H9 (cell line): ENCODE measurements around the gene IRAK1. TPM values are rescaled to one million over a fixed set of nuclear protein-coding genes. Genes with fewer than 3 reads are reported as not detected.

Source experiments
- DNase-seq: peaks from one replicate; pipeline ENCODE4 v3.0.0-alpha.2; 2017
- H2AFZ ChIP-seq: one replicate; pipeline ENCODE4 v1.6.1; 2013; ENCODE audit warnings: mild to moderate bottlenecking, low read length, control low read depth, moderate library complexity
- H2AK5ac ChIP-seq: 2 replicates; pipeline ENCODE4 v1.6.1; 2013; ENCODE audit warnings: low read length, control low read depth, mixed read lengths; ENCODE audit not compliant: insufficient read length
- H2BK120ac ChIP-seq: one replicate; pipeline ENCODE4 v1.6.1; 2013; ENCODE audit warnings: low read depth, mild to moderate bottlenecking, low read length, control low read depth, inconsistent platforms; ENCODE audit not compliant: poor library complexity, severe bottlenecking
- H2BK12ac ChIP-seq: 2 replicates; pipeline ENCODE4 v1.6.1; 2013; ENCODE audit warnings: low read length, control low read depth, mixed read lengths, low read depth; ENCODE audit not compliant: insufficient read length
- H2BK15ac ChIP-seq: 2 replicates; pipeline ENCODE4 v1.6.1; 2013; ENCODE audit warnings: low read depth, low read length, control low read depth
- H2BK20ac ChIP-seq: one replicate; pipeline ENCODE4 v1.6.1; 2013; ENCODE audit warnings: low read depth, mild to moderate bottlenecking, low read length, control low read depth, inconsistent platforms; ENCODE audit not compliant: poor library complexity, severe bottlenecking
- H2BK5ac ChIP-seq: 2 replicates; pipeline ENCODE4 v1.6.1; 2013; ENCODE audit warnings: low read length, control low read depth, mixed read lengths; ENCODE audit not compliant: insufficient read length
- H3K14ac ChIP-seq: 2 replicates; pipeline ENCODE4 v1.6.1; 2013; ENCODE audit warnings: low read length, control low read depth; ENCODE audit not compliant: insufficient read depth
- H3K18ac ChIP-seq: 2 replicates; pipeline ENCODE4 v1.6.1; 2013; ENCODE audit warnings: low read depth, mild to moderate bottlenecking, mixed read lengths, low read length, control low read depth; ENCODE audit not compliant: insufficient read length
- H3K23ac ChIP-seq: 2 replicates; pipeline ENCODE4 v1.6.1; 2013; ENCODE audit warnings: low read length, control low read depth, mixed read lengths, low read depth; ENCODE audit not compliant: insufficient read length
- H3K23me2 ChIP-seq: 2 replicates; pipeline ENCODE4 v1.6.1; 2013; ENCODE audit warnings: low read depth, mild to moderate bottlenecking, mixed read lengths, low read length, control low read depth; ENCODE audit not compliant: insufficient read length, poor library complexity, severe bottlenecking
- H3K27ac ChIP-seq: 2 replicates; pipeline ENCODE4 v1.5.1; 2013; ENCODE audit warnings: low read length, control low read depth, mixed read lengths, low read depth; ENCODE audit not compliant: insufficient read length
- H3K27me3 ChIP-seq: 2 replicates; pipeline ENCODE4 v1.6.1; 2013; ENCODE audit warnings: low read length, control low read depth, inconsistent platforms; ENCODE audit not compliant: insufficient read depth
- H3K4ac ChIP-seq: 2 replicates; pipeline ENCODE4 v1.6.1; 2013; ENCODE audit warnings: low read depth, mild to moderate bottlenecking, control low read depth, inconsistent platforms, low read length, moderate library complexity
- H3K4me1 ChIP-seq: 2 replicates; pipeline ENCODE4 v1.6.1; 2013; ENCODE audit warnings: low read length, control low read depth, inconsistent platforms; ENCODE audit not compliant: insufficient read depth
- H3K4me2 ChIP-seq: 2 replicates; pipeline ENCODE4 v1.6.1; 2013; ENCODE audit warnings: low read length, control low read depth, mixed read lengths; ENCODE audit not compliant: insufficient read length, insufficient read depth
- H3K56ac ChIP-seq: 2 replicates; pipeline ENCODE4 v1.6.1; 2013; ENCODE audit warnings: low read depth, mild to moderate bottlenecking, mixed read lengths, low read length, control low read depth; ENCODE audit not compliant: insufficient read length
- H3K79me1 ChIP-seq: 2 replicates; pipeline ENCODE4 v1.6.1; 2013; ENCODE audit warnings: low read depth, mild to moderate bottlenecking, moderate library complexity, low read length, control low read depth, inconsistent platforms; ENCODE audit not compliant: insufficient read depth, poor library complexity, severe bottlenecking
- H3K79me2 ChIP-seq: 2 replicates; pipeline ENCODE4 v1.6.1; 2013; ENCODE audit warnings: low read length, control low read depth, inconsistent platforms; ENCODE audit not compliant: insufficient read depth
- H3K9ac ChIP-seq: 2 replicates; pipeline ENCODE4 v1.6.1; 2013; ENCODE audit warnings: low read length, control low read depth, mixed read lengths; ENCODE audit not compliant: insufficient read length; ENCODE audit errors: extremely low read depth
- H3K9me3 ChIP-seq: one replicate; pipeline ENCODE4 v1.6.1; 2013; ENCODE audit warnings: low read depth, low read length, inconsistent platforms; ENCODE audit not compliant: control insufficient read depth
- H3T11ph ChIP-seq: one replicate; pipeline ENCODE4 v1.6.1; 2013; ENCODE audit warnings: mild to moderate bottlenecking, low read length, control low read depth, inconsistent platforms
- H4K20me1 ChIP-seq: one replicate; pipeline ENCODE4 v1.6.1; 2013; ENCODE audit not compliant: control insufficient read depth, insufficient read length, insufficient read depth
- H4K5ac ChIP-seq: 2 replicates; pipeline ENCODE4 v1.6.1; 2013; ENCODE audit warnings: low read depth, mild to moderate bottlenecking, mixed read lengths, low read length, control low read depth; ENCODE audit not compliant: insufficient read length
- H4K8ac ChIP-seq: replicated peaks from 2 replicates; pipeline ENCODE4 v1.6.1; 2013; ENCODE audit warnings: low read length, control low read depth, mixed read lengths, low read depth; ENCODE audit not compliant: insufficient read length
- H4K91ac ChIP-seq: 2 replicates; pipeline ENCODE4 v1.6.1; 2013; ENCODE audit warnings: low read depth, mild to moderate bottlenecking, moderate library complexity, mixed read lengths, low read length, control low read depth; ENCODE audit not compliant: insufficient read length
- H3K27ac Mint-ChIP-seq, 3 experiments: 2 replicates in 2 of 3; 3 replicates in 1 of 3; pipeline ENCODE4 v1.8.0; 2020 to 2021; ENCODE audit warnings: mixed read lengths in 3 of 3, mild to moderate bottlenecking in 1 of 3, moderate library complexity in 1 of 3
- H3K27me3 Mint-ChIP-seq: 2 replicates; pipeline ENCODE4 v1.8.0; 2021; ENCODE audit warnings: low read depth, mild to moderate bottlenecking, moderate library complexity, mixed read lengths
- H3K36me3 Mint-ChIP-seq, 3 experiments: 2 replicates in 2 of 3; 3 replicates in 1 of 3; pipeline ENCODE4 v1.8.0; 2020 to 2021; ENCODE audit warnings: low read depth in 3 of 3, mixed read lengths in 3 of 3; ENCODE audit not compliant: insufficient read depth in 1 of 3
- H3K4me1 Mint-ChIP-seq, 2 experiments: 2 replicates each; pipeline ENCODE4 v1.8.0; 2020; ENCODE audit warnings: mixed read lengths in 2 of 2
- H3K4me3 Mint-ChIP-seq, 2 experiments: 2 replicates in 1 of 2; 3 replicates in 1 of 2; pipeline ENCODE4 v1.8.0; 2020 to 2021; ENCODE audit warnings: mild to moderate bottlenecking in 2 of 2, mixed read lengths in 2 of 2, moderate library complexity in 1 of 2
- H3K9me3 Mint-ChIP-seq, 2 experiments: 2 replicates in 1 of 2; 3 replicates in 1 of 2; pipeline ENCODE4 v1.8.0; 2020; ENCODE audit warnings: mild to moderate bottlenecking in 2 of 2, mixed read lengths in 2 of 2, moderate library complexity in 1 of 2
- CTCF ChIP-seq: fragments of 200-600 bp; sonication (generic); conservative IDR thresholded peaks from 3 replicates; pipeline ENCODE4 v1.8.0; 2021; ENCODE audit warnings: antibody characterized with exemption, mild to moderate bottlenecking
- WGBS: extraction: QIAGEN DNeasy Blood & Tissue Kit; methylation state at CpG from one replicate; pipeline ENCODE4 v1.1.7; 2013; ENCODE audit warnings: missing lambda C conversion rate, low lambda C conversion rate, mixed read lengths; ENCODE audit not compliant: insufficient read length; ENCODE audit errors: extremely low coverage; 5-methylcytosine and 5-hydroxymethylcytosine counted together
- total RNA-seq: library from RNA; stranded (reverse); gene quantifications from 2 replicates; pipeline ENCODE4 v1.2.1, GENCODE V29; 2021

The IRAK1 gene
- total RNA-seq, 1 experiment from 2014 or later: 98.4 TPM

- no peaks in the 10 kb centered on the region for H3K27me3 Mint-ChIP-seq
- H3K79me2 ChIP-seq: no peaks in the 10 kb centered on the region
- H3K27ac Mint-ChIP-seq: no peak overlapping the region; a peak in 2 of 7 replicates
- DNase-seq: no peak
- H3K23ac ChIP-seq: no peak overlapping the region
- peaks cover 5 to 23% (median 7%) of the 10 kb centered on the region in 3 experiments; a peak in 5 of 7 replicates for H3K36me3 Mint-ChIP-seq
- no peak overlapping the region for H2BK15ac ChIP-seq
- H3K4me1 Mint-ChIP-seq: peaks cover 17 to 24% of the 10 kb centered on the region in 2 experiments
- H3T11ph ChIP-seq: no peak overlapping the region
- H2BK5ac ChIP-seq: no peak overlapping the region
- no peaks in the 10 kb centered on the region for H3K4me1 ChIP-seq
- H3K27ac ChIP-seq: no peak overlapping the region
- no peak overlapping the region for H2BK120ac ChIP-seq
- no peak overlapping the region for H2AK5ac ChIP-seq
- no peak overlapping the region for H3K4ac ChIP-seq
- no peak overlapping the region for H3K9ac ChIP-seq
- H3K9me3 ChIP-seq: no peaks in the 10 kb centered on the region
- H3K23me2 ChIP-seq: peaks cover 9% of the 10 kb centered on the region
- no peak overlapping the region for H4K5ac ChIP-seq
- H3K4me2 ChIP-seq: no peak overlapping the region
- no peak overlapping the region for H4K8ac ChIP-seq
- no peak overlapping the region for H3K18ac ChIP-seq
- peaks cover 46 to 67% of the 10 kb centered on the region in 2 experiments for H3K9me3 Mint-ChIP-seq
- no peak overlapping the region for H2AFZ ChIP-seq
- no peak overlapping the region for H3K14ac ChIP-seq
- no peaks in the 10 kb centered on the region for H3K27me3 ChIP-seq
- H3K79me1 ChIP-seq: no peaks in the 10 kb centered on the region
- H4K91ac ChIP-seq: no peak overlapping the region
- H3K4me3 Mint-ChIP-seq: no peak overlapping the region
- H3K56ac ChIP-seq: no peak overlapping the region
- H2BK12ac ChIP-seq: no peak overlapping the region
- TF ChIP-seq CTCF: no peak
- H4K20me1 ChIP-seq: peaks cover 2% of the 10 kb centered on the region
- H2BK20ac ChIP-seq: no peak overlapping the region
- WGBS: no CpG with 5 or more reads among the region's 11 CpGs
Observed at GRCh38 chrX:154021131-154021611, 1.5 kb upstream of the IRAK1 start.
